ENCODE measurements around the gene DYNC2I2.

- no peak for TF ChIP-seq CTCF (IDR thresholded peaks at IDR 0.05)
- TF ChIP-seq POLR2A (IDR thresholded peaks at IDR 0.05), result no peak
Observed at GRCh38 chr9:128677794-128678193, 21.1 kb upstream of the DYNC2I2 start.

Data from adrenal gland (tissue), 5 donors.